GM19238 (cell line): ENCODE measurements around the gene PATJ.
"Not testable (repeated sequence)": the region's sequence is repeated elsewhere in the genome, so short reads cannot be mapped to it uniquely, and the experiment has no call there.

Experiments used
- DNase-seq: peaks from one replicate; pipeline ENCODE4 v3.0.0; 2011; ENCODE audit warnings: low spot score; ENCODE audit not compliant: insufficient read length

PATJ gene

GRCh38 chr1:62161711-62162110, 419.4 kb downstream of the PATJ start:
- no peak for DNase-seq

- not testable (repeated sequence) for DNase-seq
Measured at GRCh38 chr1:62170380-62170779, 428.1 kb downstream of the PATJ start.

GRCh38 chr1:62175568-62176179, 433.4 kb downstream of the PATJ start:
- no peak for DNase-seq

GRCh38 chr1:62176597-62177312, 434.5 kb downstream of the PATJ start:
- DNase-seq: no peak

- DNase-seq: no peak
Measured at GRCh38 chr1:62177621-62178020, 435.3 kb downstream of the PATJ start.

- no peak for DNase-seq
Measured at GRCh38 chr1:62178372-62178771, 436.1 kb downstream of the PATJ start.

GRCh38 chr1:62180054-62180453, 437.8 kb downstream of the PATJ start:
- not testable (repeated sequence) for DNase-seq

- no peak for DNase-seq
Measured at GRCh38 chr1:62180639-62181038, 438.4 kb downstream of the PATJ start.

GRCh38 chr1:62181532-62181931, 439.3 kb downstream of the PATJ start:
- no peak for DNase-seq

GRCh38 chr1:62182157-62182556, 439.9 kb downstream of the PATJ start:
- not testable (repeated sequence) for DNase-seq

GRCh38 chr1:62183164-62184020, 441.1 kb downstream of the PATJ start:
- not testable (repeated sequence) for DNase-seq

- DNase-seq: no peak
Measured at GRCh38 chr1:62184336-62184735, 442.1 kb downstream of the PATJ start.

GRCh38 chr1:62185233-62185632, 443.0 kb downstream of the PATJ start:
- not testable (repeated sequence) for DNase-seq

GRCh38 chr1:62185677-62186076, 443.4 kb downstream of the PATJ start:
- no peak for DNase-seq

- DNase-seq: no peak
Measured at GRCh38 chr1:62187548-62187947, 445.3 kb downstream of the PATJ start.

- no peak for DNase-seq
Measured at GRCh38 chr1:62188111-62188510, 445.8 kb downstream of the PATJ start.

GRCh38 chr1:62194651-62195544, 452.6 kb downstream of the PATJ start, which contains the start of gene L1TD1:
L1TD1 (plus strand) TSS chr1:62194849; CDS start chr1:62206629, 11,780 bp downstream.
- no peak for DNase-seq

GRCh38 chr1:62196086-62196690, 453.9 kb downstream of the PATJ start:
- no peak for DNase-seq

GRCh38 chr1:62198069-62198780, 455.9 kb downstream of the PATJ start:
- DNase-seq: no peak

GRCh38 chr1:62198781-62199125, 456.5 kb downstream of the PATJ start:
- no peak for DNase-seq
